SK-N-SH treated with all-trans-retinoic acid at 6 μM for 48 hours (cell line): ENCODE results near the gene BCAT1.

ENCODE experiments used
- ATAC-seq: fragments of 200-7000 bp; cut with Tn5 transposase; 3 replicates; pipeline ENCODE4 v1.9.1; 2020; ENCODE audit warnings: mild to moderate bottlenecking, moderate library complexity
- ARNTL ChIP-seq: fragments of 450-650 bp; formaldehyde crosslinking; IDR thresholded peaks from 2 replicates; pipeline ENCODE4 v1.5.0; 2020; ENCODE audit warnings: low read depth, mild to moderate bottlenecking, moderate library complexity, borderline replicate concordance
- BACH2 ChIP-seq: fragments of 250-450 bp; sonication (Bioruptor Pico); IDR thresholded peaks from 2 replicates; pipeline ENCODE4 v1.9.0; 2021; ENCODE audit warnings: mild to moderate bottlenecking, borderline replicate concordance
- CSDC2 ChIP-seq: fragments of 250-450 bp; sonication (Bioruptor Pico); IDR thresholded peaks from 2 replicates; pipeline ENCODE4 v1.5.0; 2020; ENCODE audit warnings: mild to moderate bottlenecking, moderate library complexity
- ESRRG ChIP-seq: fragments of 250-450 bp; sonication (Bioruptor Pico); IDR thresholded peaks from 2 replicates; pipeline ENCODE4 v1.6.1; 2021; ENCODE audit warnings: mild to moderate bottlenecking
- GLIS3 ChIP-seq: fragments of 250-450 bp; sonication (Bioruptor Pico); IDR thresholded peaks from 2 replicates; pipeline ENCODE4 v1.5.0; 2020; ENCODE audit warnings: mild to moderate bottlenecking, moderate library complexity
- ISL1 ChIP-seq: fragments of 250-450 bp; sonication (Bioruptor Pico); IDR thresholded peaks from 2 replicates; pipeline ENCODE4 v2.1.2; 2022; ENCODE audit warnings: mild to moderate bottlenecking, moderate library complexity
- OSR1 ChIP-seq: fragments of 250-450 bp; sonication (Bioruptor Pico); IDR thresholded peaks from 2 replicates; pipeline ENCODE4 v1.8.0; 2022; ENCODE audit warnings: moderate library complexity, mild to moderate bottlenecking, inconsistent platforms
- RARB ChIP-seq: fragments of 250-450 bp; sonication (Bioruptor Pico); IDR thresholded peaks from 2 replicates; pipeline ENCODE4 v1.8.0; 2021; ENCODE audit warnings: mild to moderate bottlenecking, moderate library complexity
- SNAI2 ChIP-seq: fragments of 250-450 bp; sonication (Bioruptor Pico); IDR thresholded peaks from 2 replicates; pipeline ENCODE4 v1.5.0; 2020; ENCODE audit warnings: mild to moderate bottlenecking, moderate library complexity
- TCF4 ChIP-seq: fragments of 250-450 bp; sonication (Bioruptor Pico); IDR thresholded peaks from 2 replicates; pipeline ENCODE4 v1.8.0; 2021; ENCODE audit warnings: mild to moderate bottlenecking, moderate library complexity, borderline replicate concordance
- TOX ChIP-seq: fragments of 250-450 bp; sonication (Bioruptor Pico); IDR thresholded peaks from 2 replicates; pipeline ENCODE4 v1.8.0; 2021; ENCODE audit warnings: mild to moderate bottlenecking, moderate library complexity, borderline replicate concordance
- ZC3H10 ChIP-seq: fragments of 250-450 bp; sonication (Bioruptor Pico); IDR thresholded peaks from 2 replicates; pipeline ENCODE4 v1.5.1; 2021; ENCODE audit warnings: mild to moderate bottlenecking, moderate library complexity
- ZFP3 ChIP-seq: fragments of 250-450 bp; sonication (Bioruptor Pico); IDR thresholded peaks from 2 replicates; pipeline ENCODE4 v1.5.0; 2020; ENCODE audit warnings: mild to moderate bottlenecking, moderate library complexity
- ZFP30 ChIP-seq: fragments of 450-650 bp; formaldehyde crosslinking; IDR thresholded peaks from 2 replicates; pipeline ENCODE4 v1.5.0; 2022; ENCODE audit warnings: mild to moderate bottlenecking, moderate library complexity
- ZNF565 ChIP-seq: fragments of 450-650 bp; formaldehyde crosslinking; conservative IDR thresholded peaks from 2 replicates; pipeline ENCODE4 v1.5.0; 2020; ENCODE audit warnings: low read depth, mild to moderate bottlenecking, moderate library complexity
- ZNF70 ChIP-seq: fragments of 450-650 bp; formaldehyde crosslinking; IDR thresholded peaks from 2 replicates; pipeline ENCODE4 v1.5.0; 2020; ENCODE audit warnings: mild to moderate bottlenecking, moderate library complexity
- ZNF8 ChIP-seq: fragments of 450-650 bp; formaldehyde crosslinking; IDR thresholded peaks from 2 replicates; pipeline ENCODE4 v1.5.0; 2020; ENCODE audit warnings: mild to moderate bottlenecking, moderate library complexity
- TF ChIP-seq, protein P1 (sequence below): fragments of 250-450 bp; sonication (Bioruptor Pico); IDR thresholded peaks from 2 replicates; pipeline ENCODE4 v1.5.1; 2021; ENCODE audit warnings: mild to moderate bottlenecking, moderate library complexity
- TF ChIP-seq, protein P2 (sequence below): fragments of 250-450 bp; sonication (Bioruptor Pico); IDR thresholded peaks from 2 replicates; pipeline ENCODE4 v1.5.1; 2020; ENCODE audit warnings: low read depth, mild to moderate bottlenecking, moderate library complexity
- TF ChIP-seq, protein P3 (sequence below): fragments of 250-450 bp; sonication (Bioruptor Pico); IDR thresholded peaks from 2 replicates; pipeline ENCODE4 v1.8.0; 2020; ENCODE audit warnings: mild to moderate bottlenecking, moderate library complexity, borderline replicate concordance
- TF ChIP-seq, protein P4 (sequence below): fragments of 250-450 bp; sonication (Bioruptor Pico); IDR thresholded peaks from 2 replicates; pipeline ENCODE4 v1.8.0; 2021; ENCODE audit warnings: low read depth, mild to moderate bottlenecking, moderate library complexity, borderline replicate concordance
- TF ChIP-seq, protein P5 (sequence below): fragments of 250-450 bp; sonication (Bioruptor Pico); IDR thresholded peaks from 2 replicates; pipeline ENCODE4 v1.5.0; 2020; ENCODE audit warnings: mild to moderate bottlenecking, moderate library complexity

Gene BCAT1

DNA sequence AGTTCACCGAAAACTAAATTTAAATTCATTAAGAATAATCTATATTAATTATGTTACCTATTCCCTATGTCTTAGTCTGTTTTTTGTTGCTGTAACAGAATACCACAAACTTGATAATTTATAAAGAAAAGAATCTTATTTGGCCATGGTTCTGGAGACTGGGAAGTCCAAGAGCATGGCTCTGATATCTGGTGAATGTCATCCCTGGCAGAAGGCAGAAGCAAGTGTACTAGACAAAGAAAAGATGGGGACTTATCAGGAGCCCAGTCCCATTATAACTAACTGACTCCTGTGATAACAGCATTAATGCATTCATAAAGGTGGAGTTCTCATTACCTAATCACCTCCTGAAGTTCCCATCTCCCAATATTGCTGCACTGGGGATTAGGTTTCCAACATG is 33.3 kb upstream of the BCAT1 start:
- ATAC-seq, result no peak

DNA sequence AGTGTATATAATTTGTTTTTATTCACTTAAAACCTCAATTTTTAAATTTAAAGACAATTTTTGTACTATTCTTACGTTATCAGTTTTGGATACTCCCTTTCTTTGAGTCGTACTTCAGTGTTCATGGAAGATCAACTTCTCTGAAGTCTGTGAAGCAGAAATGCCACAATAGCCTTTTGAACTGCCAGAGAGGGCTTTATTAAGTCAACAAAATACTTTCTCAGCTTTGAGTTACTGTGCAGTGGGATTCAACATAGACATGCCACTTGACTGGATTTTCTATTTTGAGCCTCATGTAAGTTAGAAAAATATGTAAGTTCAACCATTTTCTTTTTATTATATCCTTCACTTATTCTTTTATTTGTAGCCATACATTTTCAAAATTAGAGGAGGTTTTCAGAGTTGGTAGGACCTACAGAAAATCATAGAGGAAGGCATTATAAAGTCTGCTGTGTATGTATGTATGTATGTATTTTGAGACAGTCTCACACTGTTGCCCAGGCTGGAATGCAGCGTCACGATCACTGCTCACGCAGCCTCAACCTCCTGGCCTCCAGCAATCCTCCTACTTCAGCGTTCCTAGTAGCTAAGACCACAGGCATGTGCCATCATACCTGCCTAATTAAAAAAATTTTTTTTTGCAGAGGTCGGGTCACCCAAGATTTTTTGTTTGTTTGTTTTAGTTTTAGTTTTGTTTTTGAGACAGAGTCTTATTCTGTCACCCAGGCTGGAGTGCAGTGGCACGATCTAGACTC is 31.3 kb upstream of the BCAT1 start:
- TF ChIP-seq, protein P1, sequence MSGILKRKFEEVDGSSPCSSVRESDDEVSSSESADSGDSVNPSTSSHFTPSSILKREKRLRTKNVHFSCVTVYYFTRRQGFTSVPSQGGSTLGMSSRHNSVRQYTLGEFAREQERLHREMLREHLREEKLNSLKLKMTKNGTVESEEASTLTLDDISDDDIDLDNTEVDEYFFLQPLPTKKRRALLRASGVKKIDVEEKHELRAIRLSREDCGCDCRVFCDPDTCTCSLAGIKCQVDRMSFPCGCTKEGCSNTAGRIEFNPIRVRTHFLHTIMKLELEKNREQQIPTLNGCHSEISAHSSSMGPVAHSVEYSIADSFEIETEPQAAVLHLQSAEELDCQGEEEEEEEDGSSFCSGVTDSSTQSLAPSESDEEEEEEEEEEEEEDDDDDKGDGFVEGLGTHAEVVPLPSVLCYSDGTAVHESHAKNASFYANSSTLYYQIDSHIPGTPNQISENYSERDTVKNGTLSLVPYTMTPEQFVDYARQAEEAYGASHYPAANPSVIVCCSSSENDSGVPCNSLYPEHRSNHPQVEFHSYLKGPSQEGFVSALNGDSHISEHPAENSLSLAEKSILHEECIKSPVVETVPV (CRISPR knock-in tag), result no peak
- TF ChIP-seq, protein P2, sequence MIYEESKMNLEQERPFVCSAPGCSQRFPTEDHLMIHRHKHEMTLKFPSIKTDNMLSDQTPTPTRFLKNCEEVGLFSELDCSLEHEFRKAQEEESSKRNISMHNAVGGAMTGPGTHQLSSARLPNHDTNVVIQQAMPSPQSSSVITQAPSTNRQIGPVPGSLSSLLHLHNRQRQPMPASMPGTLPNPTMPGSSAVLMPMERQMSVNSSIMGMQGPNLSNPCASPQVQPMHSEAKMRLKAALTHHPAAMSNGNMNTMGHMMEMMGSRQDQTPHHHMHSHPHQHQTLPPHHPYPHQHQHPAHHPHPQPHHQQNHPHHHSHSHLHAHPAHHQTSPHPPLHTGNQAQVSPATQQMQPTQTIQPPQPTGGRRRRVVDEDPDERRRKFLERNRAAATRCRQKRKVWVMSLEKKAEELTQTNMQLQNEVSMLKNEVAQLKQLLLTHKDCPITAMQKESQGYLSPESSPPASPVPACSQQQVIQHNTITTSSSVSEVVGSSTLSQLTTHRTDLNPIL (CRISPR knock-in tag), result no peak
- TF ChIP-seq ISL1 (CRISPR knock-in tag), result no peak
- TF ChIP-seq BACH2 (CRISPR knock-in tag), result no peak
- no peak for TF ChIP-seq CSDC2 (CRISPR knock-in tag)
- TF ChIP-seq ZFP3 (CRISPR knock-in tag), result no peak
- no peak for TF ChIP-seq ZNF70 (CRISPR knock-in tag)
- no peak for TF ChIP-seq ZFP30
- no peak for TF ChIP-seq ZNF8 (CRISPR knock-in tag)
- TF ChIP-seq, protein P3, sequence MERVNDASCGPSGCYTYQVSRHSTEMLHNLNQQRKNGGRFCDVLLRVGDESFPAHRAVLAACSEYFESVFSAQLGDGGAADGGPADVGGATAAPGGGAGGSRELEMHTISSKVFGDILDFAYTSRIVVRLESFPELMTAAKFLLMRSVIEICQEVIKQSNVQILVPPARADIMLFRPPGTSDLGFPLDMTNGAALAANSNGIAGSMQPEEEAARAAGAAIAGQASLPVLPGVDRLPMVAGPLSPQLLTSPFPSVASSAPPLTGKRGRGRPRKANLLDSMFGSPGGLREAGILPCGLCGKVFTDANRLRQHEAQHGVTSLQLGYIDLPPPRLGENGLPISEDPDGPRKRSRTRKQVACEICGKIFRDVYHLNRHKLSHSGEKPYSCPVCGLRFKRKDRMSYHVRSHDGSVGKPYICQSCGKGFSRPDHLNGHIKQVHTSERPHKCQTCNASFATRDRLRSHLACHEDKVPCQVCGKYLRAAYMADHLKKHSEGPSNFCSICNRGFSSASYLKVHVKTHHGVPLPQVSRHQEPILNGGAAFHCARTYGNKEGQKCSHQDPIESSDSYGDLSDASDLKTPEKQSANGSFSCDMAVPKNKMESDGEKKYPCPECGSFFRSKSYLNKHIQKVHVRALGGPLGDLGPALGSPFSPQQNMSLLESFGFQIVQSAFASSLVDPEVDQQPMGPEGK (CRISPR knock-in tag), result no peak
- no peak for TF ChIP-seq OSR1 (CRISPR knock-in tag)
- no peak for TF ChIP-seq TCF4 (CRISPR knock-in tag)
- TF ChIP-seq TOX (CRISPR knock-in tag), result no peak
- TF ChIP-seq ARNTL (CRISPR knock-in tag), result no peak
- TF ChIP-seq ESRRG (CRISPR knock-in tag), result no peak
- no peak for TF ChIP-seq SNAI2 (CRISPR knock-in tag)
- no peak for TF ChIP-seq ZNF565 (CRISPR knock-in tag)
- TF ChIP-seq, protein P4, sequence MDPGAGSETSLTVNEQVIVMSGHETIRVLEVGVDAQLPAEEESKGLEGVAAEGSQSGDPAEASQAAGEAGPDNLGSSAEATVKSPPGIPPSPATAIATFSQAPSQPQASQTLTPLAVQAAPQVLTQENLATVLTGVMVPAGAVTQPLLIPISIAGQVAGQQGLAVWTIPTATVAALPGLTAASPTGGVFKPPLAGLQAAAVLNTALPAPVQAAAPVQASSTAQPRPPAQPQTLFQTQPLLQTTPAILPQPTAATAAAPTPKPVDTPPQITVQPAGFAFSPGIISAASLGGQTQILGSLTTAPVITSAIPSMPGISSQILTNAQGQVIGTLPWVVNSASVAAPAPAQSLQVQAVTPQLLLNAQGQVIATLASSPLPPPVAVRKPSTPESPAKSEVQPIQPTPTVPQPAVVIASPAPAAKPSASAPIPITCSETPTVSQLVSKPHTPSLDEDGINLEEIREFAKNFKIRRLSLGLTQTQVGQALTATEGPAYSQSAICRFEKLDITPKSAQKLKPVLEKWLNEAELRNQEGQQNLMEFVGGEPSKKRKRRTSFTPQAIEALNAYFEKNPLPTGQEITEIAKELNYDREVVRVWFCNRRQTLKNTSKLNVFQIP, result no peak
- TF ChIP-seq, all 23 proteins: peak for 0
- ATAC-seq, result no peak

More for the DNA sequence above, 33.3 kb upstream of the BCAT1 start:
- TF ChIP-seq ZFP30, result no peak

DNA sequence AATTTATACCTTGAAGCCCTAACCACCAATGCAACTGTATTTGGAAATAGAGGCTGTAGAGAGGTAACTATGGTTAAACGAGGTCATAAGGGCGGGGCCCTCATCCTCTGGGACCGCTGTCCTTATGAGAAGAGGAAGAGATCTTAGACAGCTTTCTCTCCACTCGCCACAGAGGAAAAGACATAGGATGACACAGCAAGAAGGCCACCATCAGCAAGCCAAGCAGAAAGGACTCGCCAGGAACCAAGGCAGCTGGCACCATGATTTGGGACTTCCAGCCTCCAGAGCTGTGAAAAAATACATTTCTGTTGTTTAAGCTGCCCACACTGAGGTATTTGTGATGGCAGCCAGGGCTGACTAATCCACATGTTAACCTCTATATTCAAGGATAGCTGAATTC is 30.4 kb upstream of the BCAT1 start:
- no peak for TF ChIP-seq OSR1 (CRISPR knock-in tag)
- TF ChIP-seq, protein P3 (CRISPR knock-in tag), result no peak
- TF ChIP-seq ZFP3 (CRISPR knock-in tag), result no peak
- TF ChIP-seq ZNF8 (CRISPR knock-in tag), result no peak
- no peak for TF ChIP-seq ARNTL (CRISPR knock-in tag)
- TF ChIP-seq ZC3H10, result no peak
- no peak for TF ChIP-seq RARB (CRISPR knock-in tag)
- TF ChIP-seq ISL1 (CRISPR knock-in tag), result no peak
- no peak for TF ChIP-seq TOX (CRISPR knock-in tag)
- TF ChIP-seq, protein P5, sequence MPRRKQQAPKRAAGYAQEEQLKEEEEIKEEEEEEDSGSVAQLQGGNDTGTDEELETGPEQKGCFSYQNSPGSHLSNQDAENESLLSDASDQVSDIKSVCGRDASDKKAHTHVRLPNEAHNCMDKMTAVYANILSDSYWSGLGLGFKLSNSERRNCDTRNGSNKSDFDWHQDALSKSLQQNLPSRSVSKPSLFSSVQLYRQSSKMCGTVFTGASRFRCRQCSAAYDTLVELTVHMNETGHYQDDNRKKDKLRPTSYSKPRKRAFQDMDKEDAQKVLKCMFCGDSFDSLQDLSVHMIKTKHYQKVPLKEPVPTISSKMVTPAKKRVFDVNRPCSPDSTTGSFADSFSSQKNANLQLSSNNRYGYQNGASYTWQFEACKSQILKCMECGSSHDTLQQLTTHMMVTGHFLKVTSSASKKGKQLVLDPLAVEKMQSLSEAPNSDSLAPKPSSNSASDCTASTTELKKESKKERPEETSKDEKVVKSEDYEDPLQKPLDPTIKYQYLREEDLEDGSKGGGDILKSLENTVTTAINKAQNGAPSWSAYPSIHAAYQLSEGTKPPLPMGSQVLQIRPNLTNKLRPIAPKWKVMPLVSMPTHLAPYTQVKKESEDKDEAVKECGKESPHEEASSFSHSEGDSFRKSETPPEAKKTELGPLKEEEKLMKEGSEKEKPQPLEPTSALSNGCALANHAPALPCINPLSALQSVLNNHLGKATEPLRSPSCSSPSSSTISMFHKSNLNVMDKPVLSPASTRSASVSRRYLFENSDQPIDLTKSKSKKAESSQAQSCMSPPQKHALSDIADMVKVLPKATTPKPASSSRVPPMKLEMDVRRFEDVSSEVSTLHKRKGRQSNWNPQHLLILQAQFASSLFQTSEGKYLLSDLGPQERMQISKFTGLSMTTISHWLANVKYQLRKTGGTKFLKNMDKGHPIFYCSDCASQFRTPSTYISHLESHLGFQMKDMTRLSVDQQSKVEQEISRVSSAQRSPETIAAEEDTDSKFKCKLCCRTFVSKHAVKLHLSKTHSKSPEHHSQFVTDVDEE, result no peak
- no peak for TF ChIP-seq GLIS3 (CRISPR knock-in tag)
- TF ChIP-seq SNAI2 (CRISPR knock-in tag), result no peak
- TF ChIP-seq, protein P2 (CRISPR knock-in tag), result no peak
- TF ChIP-seq ESRRG (CRISPR knock-in tag), result no peak
- ATAC-seq, result no peak
